ENCODE results near the gene KRT36.

- TF ChIP-seq, protein P1, sequence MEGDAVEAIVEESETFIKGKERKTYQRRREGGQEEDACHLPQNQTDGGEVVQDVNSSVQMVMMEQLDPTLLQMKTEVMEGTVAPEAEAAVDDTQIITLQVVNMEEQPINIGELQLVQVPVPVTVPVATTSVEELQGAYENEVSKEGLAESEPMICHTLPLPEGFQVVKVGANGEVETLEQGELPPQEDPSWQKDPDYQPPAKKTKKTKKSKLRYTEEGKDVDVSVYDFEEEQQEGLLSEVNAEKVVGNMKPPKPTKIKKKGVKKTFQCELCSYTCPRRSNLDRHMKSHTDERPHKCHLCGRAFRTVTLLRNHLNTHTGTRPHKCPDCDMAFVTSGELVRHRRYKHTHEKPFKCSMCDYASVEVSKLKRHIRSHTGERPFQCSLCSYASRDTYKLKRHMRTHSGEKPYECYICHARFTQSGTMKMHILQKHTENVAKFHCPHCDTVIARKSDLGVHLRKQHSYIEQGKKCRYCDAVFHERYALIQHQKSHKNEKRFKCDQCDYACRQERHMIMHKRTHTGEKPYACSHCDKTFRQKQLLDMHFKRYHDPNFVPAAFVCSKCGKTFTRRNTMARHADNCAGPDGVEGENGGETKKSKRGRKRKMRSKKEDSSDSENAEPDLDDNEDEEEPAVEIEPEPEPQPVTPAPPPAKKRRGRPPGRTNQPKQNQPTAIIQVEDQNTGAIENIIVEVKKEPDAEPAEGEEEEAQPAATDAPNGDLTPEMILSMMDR (IDR thresholded peaks at IDR 0.05): no peak
- TF ChIP-seq POLR2A (IDR thresholded peaks at IDR 0.05): no peak
Measured at GRCh38 chr17:41478237-41478636, 11.5 kb downstream of the KRT36 start.

Data from upper lobe of left lung (tissue), 4 donors.